ENCODE results near the gene SERINC2. TPM values are rescaled to one million over a fixed set of nuclear protein-coding genes. Genes with fewer than 3 reads are reported as not detected.

The SERINC2 gene
- total and polyA plus RNA-seq, 9 of the 15 experiments (the other 6 are each of a cell fraction or from before 2014, with no cell fraction given), result 0.07 to 1.2 (median 0.70) TPM; not detected in 2

- no peak for TF ChIP-seq BRF1 (IDR thresholded peaks at IDR 0.05; ENCODE audit: borderline replicate concordance, extremely low read depth, insufficient read length)
- TF ChIP-seq MGA (IDR thresholded peaks at IDR 0.05), result peak; percentile 19; the same call in 1 of the 2 replicates
- no peak for TF ChIP-seq HDAC1 (IDR thresholded peaks at IDR 0.05)
- 0 out of 2 replicates have a peak, but pooled peaks have one; percentile 33 for TF ChIP-seq ETV1 (tag; conservative IDR thresholded peaks at IDR 0.05; ENCODE audit: low read depth)
- TF ChIP-seq E2F5 (CRISPR knock-in tag; IDR thresholded peaks at IDR 0.05), result no peak
- no peak for TF ChIP-seq RBBP5 (IDR thresholded peaks at IDR 0.05; ENCODE audit: borderline replicate concordance, insufficient read depth, low read length, poor library complexity, severe bottlenecking)
- TF ChIP-seq IRF2 (CRISPR knock-in tag; IDR thresholded peaks at IDR 0.05), result no peak
- TF ChIP-seq HMGN3 (IDR thresholded peaks at IDR 0.05; ENCODE audit: borderline replicate concordance, extremely low read depth, insufficient read length, low read depth, low read length), result no peak
- no peak for TF ChIP-seq ATF2 (CRISPR knock-in tag; IDR thresholded peaks at IDR 0.05)
- TF ChIP-seq GTF2E2 (tag; IDR thresholded peaks at IDR 0.05), result no peak
Observed at GRCh38 chr1:31407029-31407626, 5.9 kb upstream of the SERINC2 start (continued).

All from K562 (cell line).